MV-4-11 (cell line): Measurements from ENCODE around the gene PDCD2L.
"Not testable (repeated sequence)": the region's sequence is repeated elsewhere in the genome, so short reads cannot be mapped to it uniquely, and the experiment has no call there.

Experiments
- DNase-seq: peaks from one replicate; lab custom pipeline; 2025; lab: John Stamatoyannopoulos, UW

The PDCD2L gene

GRCh38 chr19:34404109-34404909 is at the start of gene PDCD2L:
TSS of gene PDCD2L (plus strand) at chr19:34404399. CDS start at chr19:34404431, 32 bp downstream.
- DNase-seq = peak; percentile 87

- no peak for DNase-seq
Observed at GRCh38 chr19:34355201-34355600, 49.0 kb upstream of the PDCD2L start.

- no peak for DNase-seq
Observed at GRCh38 chr19:34356875-34357274, 47.3 kb upstream of the PDCD2L start.

GRCh38 chr19:34357431-34357830 is 46.8 kb upstream of the PDCD2L start:
- DNase-seq = no peak

GRCh38 chr19:34359140-34359953 is 44.9 kb upstream of the PDCD2L start:
- DNase-seq = peak; percentile 99

GRCh38 chr19:34359954-34360315 is 44.3 kb upstream of the PDCD2L start:
- no peak for DNase-seq

- DNase-seq = no peak
Observed at GRCh38 chr19:34360354-34360909, 43.8 kb upstream of the PDCD2L start.

- no peak for DNase-seq
Observed at GRCh38 chr19:34362679-34363069, 41.5 kb upstream of the PDCD2L start.

- DNase-seq = no peak
Observed at GRCh38 chr19:34363094-34363493, 41.1 kb upstream of the PDCD2L start.

- no peak for DNase-seq
Observed at GRCh38 chr19:34363930-34364329, 40.3 kb upstream of the PDCD2L start.

GRCh38 chr19:34364462-34364829 is 39.8 kb upstream of the PDCD2L start:
- no peak for DNase-seq

GRCh38 chr19:34364830-34365462 is 39.3 kb upstream of the PDCD2L start, which contains the start of gene GPI:
TSS of gene GPI (plus strand) at chr19:34365196. CDS start at chr19:34365267, 71 bp downstream.
- peak; percentile 56 for DNase-seq

- DNase-seq = no peak
Observed at GRCh38 chr19:34365463-34366401, 38.5 kb upstream of the PDCD2L start.

- no peak for DNase-seq
Observed at GRCh38 chr19:34366738-34367623, 37.2 kb upstream of the PDCD2L start.

- DNase-seq = no peak
Observed at GRCh38 chr19:34367624-34367957, 36.6 kb upstream of the PDCD2L start.

GRCh38 chr19:34368338-34368737 is 35.9 kb upstream of the PDCD2L start:
- DNase-seq = no peak

- not testable (repeated sequence) for DNase-seq
Observed at GRCh38 chr19:34369166-34369565, 35.0 kb upstream of the PDCD2L start.

- DNase-seq = no peak
Observed at GRCh38 chr19:34370117-34370516, 34.1 kb upstream of the PDCD2L start.

- no peak for DNase-seq
Observed at GRCh38 chr19:34370983-34371382, 33.2 kb upstream of the PDCD2L start.

GRCh38 chr19:34373601-34374288 is 30.5 kb upstream of the PDCD2L start:
- no peak for DNase-seq
